HepG2 (cell line): ENCODE results near the gene CDH23. TPM values are rescaled to one million over a fixed set of nuclear protein-coding genes. Genes with fewer than 3 reads are reported as not detected.

Experiments
- ATAC-seq: fragments of 200-7000 bp; cut with Tn5 transposase; 3 replicates; pipeline ENCODE4 v1.9.1; 2020; ENCODE audit warnings: mild to moderate bottlenecking, moderate library complexity
- BruUV-seq: library from RNA; stranded (reverse); fragments of 400-500 nt; replicated peaks from 2 replicates; lab custom pipeline; 2021; lab: Mats Ljungman, UMichigan
- CTCF ChIA-PET: fragments of 300-600 bp; formaldehyde crosslinking; extraction: SDS; loops from one replicate; lab custom pipeline; 2021; ENCODE audit warnings: low total read pairs, inconsistent platforms, low intra/inter-chr PET ratio; lab: Yijun Ruan, JAX
- POLR2A ChIA-PET: fragments of 350-600 bp; sonication (Branson Sonifier 250); formaldehyde crosslinking; loops from one replicate; lab custom pipeline; 2020; ENCODE audit warnings: antibody characterized with exemption, inconsistent platforms; lab: Yijun Ruan, JAX
- DNase-seq: peaks from one replicate; pipeline ENCODE4 v3.0.0-alpha.2; 2015; ENCODE audit warnings: low spot score
- FAIRE-seq: peaks from 3 replicates; lab custom pipeline; 2011; peaks lifted over from hg19 to GRCh38; lab: Jason Lieb, UNC
- H2AFZ ChIP-seq: one replicate; pipeline ENCODE4 v1.6.1; 2011; ENCODE audit warnings: low read length, inconsistent platforms
- H3K27ac ChIP-seq: fragments of 300-600 bp; 3 replicates; pipeline ENCODE4 v1.8.0; 2011; ENCODE audit warnings: mixed run types, mild to moderate bottlenecking, mixed read lengths, low read length, inconsistent platforms; ENCODE audit not compliant: insufficient read depth; ENCODE audit errors: extremely low read length
- H3K27me3 ChIP-seq, 2 experiments: fragments of 200-600 bp in 1 of 2; 2 replicates in 1 of 2; 3 replicates in 1 of 2; pipeline versions ENCODE4 v1.6.0 to v1.8.0; 2011; ENCODE audit warnings: low read length in 2 of 2, mild to moderate bottlenecking in 2 of 2, moderate library complexity in 2 of 2, inconsistent platforms in 1 of 2; ENCODE audit not compliant: insufficient read depth in 2 of 2, control insufficient read depth in 1 of 2
- H3K36me3 ChIP-seq, 2 experiments: fragments of 200-600 bp in 1 of 2; replicated peaks in 1 of 2; 2 replicates in 1 of 2; 3 replicates in 1 of 2; pipeline versions ENCODE4 v1.5.1 to v1.8.0; 2011; ENCODE audit warnings: low read length in 2 of 2, inconsistent platforms in 1 of 2; ENCODE audit not compliant: insufficient read depth in 2 of 2, control insufficient read depth in 1 of 2
- H3K4me1 ChIP-seq: 2 replicates; pipeline ENCODE4 v1.5.1; 2012; ENCODE audit warnings: low read length, inconsistent platforms; ENCODE audit not compliant: insufficient read depth
- H3K4me2 ChIP-seq: 2 replicates; pipeline ENCODE4 v1.6.0; 2011; ENCODE audit warnings: low read depth, low read length, inconsistent platforms
- H3K4me3 ChIP-seq, 3 experiments: fragments of 200-600 bp in 1 of 3; sonication (generic), shearing (Covaris generic) in 1 of 3; replicated peaks in 1 of 3; 2 replicates each; pipeline ENCODE4 v1.5.1; 2011 to 2016; ENCODE audit warnings: low read length in 3 of 3, inconsistent platforms in 2 of 3, low read depth in 2 of 3, mild to moderate bottlenecking in 2 of 3, control low read depth in 1 of 3, mixed read lengths in 1 of 3; ENCODE audit not compliant: insufficient read depth in 1 of 3
- H3K79me2 ChIP-seq: one replicate; pipeline ENCODE4 v1.6.1; 2011; ENCODE audit warnings: low read length, inconsistent platforms; ENCODE audit not compliant: insufficient read depth
- H3K9ac ChIP-seq: 2 replicates; pipeline ENCODE4 v1.6.0; 2011; ENCODE audit warnings: mild to moderate bottlenecking, low read depth, low read length, inconsistent platforms; ENCODE audit not compliant: insufficient read depth
- H3K9me3 ChIP-seq: 2 replicates; pipeline ENCODE4 v1.5.1; 2012; ENCODE audit warnings: mild to moderate bottlenecking, low read length
- H4K20me1 ChIP-seq: 2 replicates; pipeline ENCODE4 v1.6.0; 2011; ENCODE audit warnings: inconsistent platforms, mild to moderate bottlenecking, low read length, moderate library complexity; ENCODE audit not compliant: insufficient read depth
- ADNP ChIP-seq: sonication (generic); formaldehyde crosslinking; IDR thresholded peaks from 2 replicates; pipeline ENCODE4 v1.4.0; 2020; ENCODE audit warnings: missing genetic modification reagents
- ATRX ChIP-seq: sonication (generic); formaldehyde crosslinking; IDR thresholded peaks from 2 replicates; pipeline ENCODE4 v1.4.0; 2020; ENCODE audit warnings: missing genetic modification reagents, borderline replicate concordance
- BRD4 ChIP-seq: sonication (generic); formaldehyde crosslinking; IDR thresholded peaks from 2 replicates; pipeline ENCODE4 v1.4.0; 2020; ENCODE audit warnings: missing genetic modification reagents
- GATA4 ChIP-seq: sonication (generic); IDR thresholded peaks from 2 replicates; pipeline ENCODE4 v1.6.1; 2016; ENCODE audit warnings: antibody characterized with exemption, low read depth, borderline replicate concordance
- HES4 ChIP-seq: sonication (generic); formaldehyde crosslinking; IDR thresholded peaks from 2 replicates; pipeline ENCODE4 v1.9.0; 2021; ENCODE audit warnings: mild to moderate bottlenecking, missing genetic modification reagents, borderline replicate concordance
- KDM3A ChIP-seq: IDR thresholded peaks from 2 replicates; pipeline ENCODE4 v1.6.1; 2018; ENCODE audit warnings: low read depth, missing compliant biosample characterization
- KLF15 ChIP-seq: sonication (generic); formaldehyde crosslinking; IDR thresholded peaks from 2 replicates; pipeline ENCODE4 v1.8.1; 2023; ENCODE audit warnings: borderline replicate concordance, mild to moderate bottlenecking, inconsistent platforms, missing genetic modification reagents, mixed read lengths
- PAWR ChIP-seq: sonication (generic); formaldehyde crosslinking; IDR thresholded peaks from 2 replicates; pipeline ENCODE4 v1.4.0; 2020; ENCODE audit warnings: missing genetic modification reagents, mild to moderate bottlenecking, borderline replicate concordance
- ZKSCAN8 ChIP-seq: IDR thresholded peaks from 2 replicates; pipeline ENCODE4 v1.6.1; 2016; ENCODE audit warnings: borderline replicate concordance, missing genetic modification reagents, missing compliant biosample characterization
- ZNF24 ChIP-seq: fragments of 450-650 bp; IDR thresholded peaks from 2 replicates; pipeline ENCODE4 v1.6.1; 2017; ENCODE audit warnings: antibody characterized with exemption, mild to moderate bottlenecking
- ZNF44 ChIP-seq: sonication (generic); formaldehyde crosslinking; IDR thresholded peaks from 2 replicates; pipeline ENCODE4 v1.5.1; 2020; ENCODE audit warnings: mild to moderate bottlenecking, missing genetic modification reagents
- ZNF746 ChIP-seq: sonication (generic); formaldehyde crosslinking; IDR thresholded peaks from 2 replicates; pipeline ENCODE4 v1.8.0; 2022; ENCODE audit warnings: mild to moderate bottlenecking, missing genetic modification reagents
- ZNF790 ChIP-seq: sonication (generic); formaldehyde crosslinking; IDR thresholded peaks from 2 replicates; pipeline ENCODE4 v1.8.0; 2022; ENCODE audit warnings: missing genetic modification reagents, mild to moderate bottlenecking, borderline replicate concordance
- WGBS: methylation state at CpG from one replicate; pipeline ENCODE4 v1.1.6; 2017; ENCODE audit warnings: low lambda C conversion rate; 5-methylcytosine and 5-hydroxymethylcytosine counted together
- in situ Hi-C: cut with HindIII; loops from 2 replicates; pipeline ENCODE4 v1.10.0; 2017; ENCODE audit warnings: low pct_unique_long_range_greater_than_20kb; ENCODE audit not compliant: extremely low pct_ligation_motif_present
- intact Hi-C: fragments of 100-400 bp; cut with micrococcal nuclease; formaldehyde crosslinking; loops from one replicate; pipeline ENCODE4 v1.10.0; 2022; ENCODE audit not compliant: unreplicated experiment
- polyA plus RNA-seq, 8 experiments: library from polyadenylated mRNA; depleted of rRNA in 3 of 8; stranded (reverse) in 7 of 8; unstranded in 1 of 8; fragments of >200 nt; fragmentation: Illumina TruSeq in 4 of 8; extraction: Trizol in 4 of 8; gene quantifications; 2 replicates each; pipeline versions ENCODE4 v1.2.1 to v1.2.3, GENCODE V29; 2011 to 2016; ENCODE audit warnings: low read depth in 4 of 8, missing spikeins in 1 of 8, mixed read lengths in 1 of 8; ENCODE audit not compliant: insufficient read depth in 1 of 8
- total RNA-seq, 5 experiments: library from RNA; depleted of rRNA; stranded (reverse); fragments of >200 nt; fragmentation: Illumina TruSeq; extraction: Trizol; gene quantifications; 2 replicates each; pipeline ENCODE4 v1.2.3, GENCODE V29; 2016; ENCODE audit warnings: low read depth in 1 of 5
- TF ChIP-seq, protein P1 (sequence below): sonication (generic); formaldehyde crosslinking; IDR thresholded peaks from 2 replicates; pipeline ENCODE4 v1.4.0; 2020; ENCODE audit warnings: missing genetic modification reagents
- TF ChIP-seq, protein P2 (sequence below): sonication (generic); formaldehyde crosslinking; IDR thresholded peaks from 2 replicates; pipeline ENCODE4 v1.5.0; 2020; ENCODE audit warnings: mild to moderate bottlenecking, low read depth, missing genetic modification reagents, borderline replicate concordance
- TF ChIP-seq, protein P3 (sequence below): sonication (generic); formaldehyde crosslinking; IDR thresholded peaks from 2 replicates; pipeline ENCODE4 v1.5.1; 2020; ENCODE audit warnings: missing genetic modification reagents, mild to moderate bottlenecking, borderline replicate concordance
- TF ChIP-seq, protein P4 (sequence below): sonication (generic); formaldehyde crosslinking; IDR thresholded peaks from 2 replicates; pipeline ENCODE4 v1.4.0; 2020; ENCODE audit warnings: missing genetic modification reagents
- TF ChIP-seq, protein P5 (sequence below): sonication (generic); formaldehyde crosslinking; IDR thresholded peaks from 2 replicates; pipeline ENCODE4 v1.4.0; 2020; ENCODE audit warnings: missing genetic modification reagents
- TF ChIP-seq, protein P6 (sequence below): IDR thresholded peaks from 2 replicates; pipeline ENCODE4 v1.6.1; 2012; ENCODE audit warnings: low read depth, low read length, improper control_type of control experiment

Gene CDH23
- total and polyA plus RNA-seq, 2 of the 13 experiments (the other 11 are each of a cell fraction or from before 2014, with no cell fraction given) = 0.13 TPM; not detected in 1

DNA sequence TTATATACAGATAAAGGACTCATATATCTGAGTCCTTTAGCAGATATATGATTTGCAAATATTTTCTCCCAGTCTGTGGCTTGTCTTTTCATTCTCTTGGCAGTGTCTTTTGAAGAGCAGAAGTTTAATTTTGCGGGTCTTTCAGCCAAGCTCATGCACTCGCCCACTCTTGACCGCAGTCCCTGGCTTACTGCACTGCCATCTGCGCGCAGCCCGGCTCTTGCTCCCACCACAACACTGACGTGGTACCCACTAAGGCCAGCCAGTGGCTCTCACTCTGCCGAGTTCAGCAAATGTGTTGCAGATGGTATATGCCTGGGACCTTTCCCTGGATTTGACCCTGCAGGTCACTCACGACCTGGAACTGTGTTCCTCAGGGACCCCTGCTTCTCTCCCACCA, 74.3 kb downstream of the CDH23 start:
- H3K4me3 ChIP-seq = no peak overlapping the region
- FAIRE-seq = no peak
- H4K20me1 ChIP-seq = no peaks in the 10 kb centered on the region
- POLR2A ChIA-PET = no interaction called here
- H3K9ac ChIP-seq = no peak overlapping the region
- no TSS peak for BruUV-seq
- H3K27ac ChIP-seq = no peak overlapping the region
- ATAC-seq = no peak
- WGBS = 31% methylated on average over 9 of the region's 9 CpGs
- no peak for DNase-seq
- H2AFZ ChIP-seq = no peak overlapping the region
- CTCF ChIA-PET = no interaction called here
- intact Hi-C loops (no loop called here), in situ Hi-C loops (no loop called here)
- no peaks in the 10 kb centered on the region for H3K4me1 ChIP-seq
- H3K9me3 ChIP-seq = no peaks in the 10 kb centered on the region
- peaks cover 1 to 42% of the 10 kb centered on the region in 2 experiments; a peak in 2 of 5 replicates for H3K27me3 ChIP-seq
- H3K36me3 ChIP-seq = no peaks in the 10 kb centered on the region
- H3K4me2 ChIP-seq = no peak overlapping the region
- H3K79me2 ChIP-seq = no peaks in the 10 kb centered on the region
- TF ChIP-seq, protein P1, sequence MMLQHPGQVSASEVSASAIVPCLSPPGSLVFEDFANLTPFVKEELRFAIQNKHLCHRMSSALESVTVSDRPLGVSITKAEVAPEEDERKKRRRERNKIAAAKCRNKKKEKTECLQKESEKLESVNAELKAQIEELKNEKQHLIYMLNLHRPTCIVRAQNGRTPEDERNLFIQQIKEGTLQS (CRISPR knock-in tag) = no peak
- TF ChIP-seq ZNF44 (no peak), ZNF790 (no peak), ADNP (CRISPR knock-in tag) (no peak), ZNF24 (no peak), KDM3A (CRISPR knock-in tag) (no peak), KLF15 (CRISPR knock-in tag) (no peak), HES4 (CRISPR knock-in tag) (no peak), ZKSCAN8 (no peak), GATA4 (no peak), BRD4 (CRISPR knock-in tag) (no peak), PAWR (CRISPR knock-in tag) (no peak), ATRX (CRISPR knock-in tag) (no peak), ZNF746 (no peak)
- TF ChIP-seq, protein P2, sequence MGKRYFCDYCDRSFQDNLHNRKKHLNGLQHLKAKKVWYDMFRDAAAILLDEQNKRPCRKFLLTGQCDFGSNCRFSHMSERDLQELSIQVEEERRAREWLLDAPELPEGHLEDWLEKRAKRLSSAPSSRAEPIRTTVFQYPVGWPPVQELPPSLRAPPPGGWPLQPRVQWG (CRISPR knock-in tag) = no peak
- TF ChIP-seq, protein P3, sequence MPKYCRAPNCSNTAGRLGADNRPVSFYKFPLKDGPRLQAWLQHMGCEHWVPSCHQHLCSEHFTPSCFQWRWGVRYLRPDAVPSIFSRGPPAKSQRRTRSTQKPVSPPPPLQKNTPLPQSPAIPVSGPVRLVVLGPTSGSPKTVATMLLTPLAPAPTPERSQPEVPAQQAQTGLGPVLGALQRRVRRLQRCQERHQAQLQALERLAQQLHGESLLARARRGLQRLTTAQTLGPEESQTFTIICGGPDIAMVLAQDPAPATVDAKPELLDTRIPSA (CRISPR knock-in tag) = no peak
- TF ChIP-seq, protein P4, sequence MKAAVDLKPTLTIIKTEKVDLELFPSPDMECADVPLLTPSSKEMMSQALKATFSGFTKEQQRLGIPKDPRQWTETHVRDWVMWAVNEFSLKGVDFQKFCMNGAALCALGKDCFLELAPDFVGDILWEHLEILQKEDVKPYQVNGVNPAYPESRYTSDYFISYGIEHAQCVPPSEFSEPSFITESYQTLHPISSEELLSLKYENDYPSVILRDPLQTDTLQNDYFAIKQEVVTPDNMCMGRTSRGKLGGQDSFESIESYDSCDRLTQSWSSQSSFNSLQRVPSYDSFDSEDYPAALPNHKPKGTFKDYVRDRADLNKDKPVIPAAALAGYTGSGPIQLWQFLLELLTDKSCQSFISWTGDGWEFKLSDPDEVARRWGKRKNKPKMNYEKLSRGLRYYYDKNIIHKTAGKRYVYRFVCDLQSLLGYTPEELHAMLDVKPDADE (CRISPR knock-in tag) = no peak
- TF ChIP-seq, protein P5, sequence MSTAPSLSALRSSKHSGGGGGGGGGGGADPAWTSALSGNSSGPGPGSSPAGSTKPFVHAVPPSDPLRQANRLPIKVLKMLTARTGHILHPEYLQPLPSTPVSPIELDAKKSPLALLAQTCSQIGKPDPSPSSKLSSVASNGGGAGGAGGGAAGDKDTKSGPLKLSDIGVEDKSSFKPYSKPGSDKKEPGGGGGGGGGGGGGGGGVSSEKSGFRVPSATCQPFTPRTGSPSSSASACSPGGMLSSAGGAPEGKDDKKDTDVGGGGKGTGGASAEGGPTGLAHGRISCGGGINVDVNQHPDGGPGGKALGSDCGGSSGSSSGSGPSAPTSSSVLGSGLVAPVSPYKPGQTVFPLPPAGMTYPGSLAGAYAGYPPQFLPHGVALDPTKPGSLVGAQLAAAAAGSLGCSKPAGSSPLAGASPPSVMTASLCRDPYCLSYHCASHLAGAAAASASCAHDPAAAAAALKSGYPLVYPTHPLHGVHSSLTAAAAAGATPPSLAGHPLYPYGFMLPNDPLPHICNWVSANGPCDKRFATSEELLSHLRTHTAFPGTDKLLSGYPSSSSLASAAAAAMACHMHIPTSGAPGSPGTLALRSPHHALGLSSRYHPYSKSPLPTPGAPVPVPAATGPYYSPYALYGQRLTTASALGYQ = no peak
- TF ChIP-seq, protein P6, sequence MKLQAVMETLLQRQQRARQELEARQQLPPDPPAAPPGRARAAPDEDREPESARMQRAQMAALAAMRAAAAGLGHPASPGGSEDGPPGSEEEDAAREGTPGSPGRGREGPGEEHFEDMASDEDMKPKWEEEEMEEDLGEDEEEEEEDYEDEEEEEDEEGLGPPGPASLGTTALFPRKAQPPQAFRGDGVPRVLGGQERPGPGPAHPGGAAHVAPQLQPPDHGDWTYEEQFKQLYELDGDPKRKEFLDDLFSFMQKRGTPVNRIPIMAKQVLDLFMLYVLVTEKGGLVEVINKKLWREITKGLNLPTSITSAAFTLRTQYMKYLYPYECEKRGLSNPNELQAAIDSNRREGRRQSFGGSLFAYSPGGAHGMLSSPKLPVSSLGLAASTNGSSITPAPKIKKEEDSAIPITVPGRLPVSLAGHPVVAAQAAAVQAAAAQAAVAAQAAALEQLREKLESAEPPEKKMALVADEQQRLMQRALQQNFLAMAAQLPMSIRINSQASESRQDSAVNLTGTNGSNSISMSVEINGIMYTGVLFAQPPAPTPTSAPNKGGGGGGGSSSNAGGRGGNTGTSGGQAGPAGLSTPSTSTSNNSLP = no peak
